Uterus (tissue), 2 donors: ENCODE data around the gene PAIP2B.

Experiments
- POLR2A ChIP-seq, 2 donors: fragments of 450-650 bp; IDR thresholded peaks; one replicate each; pipeline ENCODE4 v1.6.1; 2016; ENCODE audit warnings: antibody characterized with exemption in 2 of 2, mild to moderate bottlenecking in 1 of 2, moderate library complexity in 1 of 2
- TF ChIP-seq, protein P1 (sequence below), 4 experiments: fragments of 200-600 bp in 2 of 4; fragments of 450-650 bp in 2 of 4; sonication (generic) in 2 of 4; IDR thresholded peaks; one replicate each; pipeline ENCODE4 v1.5.1; 2016 to 2019; ENCODE audit warnings: antibody characterized with exemption in 4 of 4, mild to moderate bottlenecking in 2 of 4, moderate library complexity in 1 of 4

- TF ChIP-seq, protein P1, sequence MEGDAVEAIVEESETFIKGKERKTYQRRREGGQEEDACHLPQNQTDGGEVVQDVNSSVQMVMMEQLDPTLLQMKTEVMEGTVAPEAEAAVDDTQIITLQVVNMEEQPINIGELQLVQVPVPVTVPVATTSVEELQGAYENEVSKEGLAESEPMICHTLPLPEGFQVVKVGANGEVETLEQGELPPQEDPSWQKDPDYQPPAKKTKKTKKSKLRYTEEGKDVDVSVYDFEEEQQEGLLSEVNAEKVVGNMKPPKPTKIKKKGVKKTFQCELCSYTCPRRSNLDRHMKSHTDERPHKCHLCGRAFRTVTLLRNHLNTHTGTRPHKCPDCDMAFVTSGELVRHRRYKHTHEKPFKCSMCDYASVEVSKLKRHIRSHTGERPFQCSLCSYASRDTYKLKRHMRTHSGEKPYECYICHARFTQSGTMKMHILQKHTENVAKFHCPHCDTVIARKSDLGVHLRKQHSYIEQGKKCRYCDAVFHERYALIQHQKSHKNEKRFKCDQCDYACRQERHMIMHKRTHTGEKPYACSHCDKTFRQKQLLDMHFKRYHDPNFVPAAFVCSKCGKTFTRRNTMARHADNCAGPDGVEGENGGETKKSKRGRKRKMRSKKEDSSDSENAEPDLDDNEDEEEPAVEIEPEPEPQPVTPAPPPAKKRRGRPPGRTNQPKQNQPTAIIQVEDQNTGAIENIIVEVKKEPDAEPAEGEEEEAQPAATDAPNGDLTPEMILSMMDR (IDR thresholded peaks at IDR 0.05), result no peak
- no peak for TF ChIP-seq POLR2A (IDR thresholded peaks at IDR 0.05)
Observed at GRCh38 chr2:71173096-71173495, 53.8 kb downstream of the PAIP2B start.
